Pancreas (tissue), 10 donors: ENCODE measurements around the gene LRP2BP. TPM values are rescaled to one million over a fixed set of nuclear protein-coding genes. Genes with fewer than 3 reads are reported as not detected.

Experiments used
- ATAC-seq, 4 donors: fragments of 200-7000 bp; cut with Tn5 transposase; one replicate each; pipeline versions ENCODE4 v1.8.0 to v1.9.1; 2020; ENCODE audit warnings: mild to moderate bottlenecking in 4 of 4, moderate library complexity in 4 of 4
- DNase-seq, 6 donors: peaks; one replicate each; pipeline ENCODE4 v3.0.0-alpha.2; 2020
- FAIRE-seq: peaks from 2 replicates; lab custom pipeline; 2012; peaks lifted over from hg19 to GRCh38; lab: Jason Lieb, UNC
- H3K27ac ChIP-seq, 4 donors: fragments of 200-600 bp; sonication (generic); 1 replicate in 3 of 4; 2 replicates in 1 of 4; pipeline versions ENCODE4 v1.5.0 to v1.8.0; 2020
- H3K27me3 ChIP-seq, 4 donors: fragments of 200-600 bp; one replicate each; pipeline ENCODE4 v1.8.0; 2021
- H3K36me3 ChIP-seq, 3 donors: fragments of 200-600 bp; sonication (generic) in 1 of 3; one replicate each; pipeline versions ENCODE4 v1.5.0 to v1.8.0; 2020 to 2021
- H3K4me1 ChIP-seq, 3 donors: fragments of 200-600 bp; one replicate each; pipeline ENCODE4 v1.8.0; 2021
- H3K4me3 ChIP-seq, 4 donors: fragments of 200-600 bp; sonication (generic) in 2 of 4; one replicate each; pipeline versions ENCODE4 v1.5.0 to v1.8.0; 2020 to 2021
- H3K9me3 ChIP-seq, 4 donors: fragments of 200-600 bp; one replicate each; pipeline ENCODE4 v1.8.0; 2021
- WGBS, 2 donors: extraction: QIAGEN DNeasy Blood & Tissue Kit; methylation state at CpG; one replicate each; pipeline ENCODE4 v1.1.7; 2013; 5-methylcytosine and 5-hydroxymethylcytosine counted together
- intact Hi-C, 3 donors: fragments of 100-400 bp; cut with DNase I; formaldehyde crosslinking; loops; one replicate each; pipeline versions ENCODE4 v1.11.1 to v1.14.2; 2022
- polyA plus RNA-seq, 2 donors: library from polyadenylated mRNA; stranded (reverse); fragments of 200-250 nt; gene quantifications; one replicate each; pipeline ENCODE4 v1.2.3, GENCODE V29; 2013
- total RNA-seq, 6 donors: library from RNA; stranded (reverse); fragmentation: NEBNext Ultra II Directional in 4 of 6; extraction: Animal tissue kit (Norgen Biotek cat#: 25700) in 4 of 6; gene quantifications; one replicate each; pipeline versions ENCODE4 v1.2.1 to v1.2.4, GENCODE V29; 2021 to 2023
- TF ChIP-seq, protein P1 (sequence below), 4 donors: fragments of 200-600 bp; sonication (generic) in 3 of 4; IDR thresholded peaks; one replicate each; pipeline versions ENCODE4 v1.5.0 to v1.8.0; 2021; ENCODE audit warnings: antibody characterized with exemption in 4 of 4
- donor health status: healthy with polysubstance abuse.
- donor health status: DM: no; HTN: no; CAD: no; lungs with moderate emphysema.
- donor health status: DM: no; HTN: no; CAD: no.
- donor health status: control.
- donor health status: control.
- donor health status: Bipolar disorder and iron deficiency.
- donor health status: DM: yes; HTN: yes; CAD: no.
- donor health status: DM: no; HTN: no; CAD: no.
- donor health status: DM: no; HTN: no; CAD: no.
- donor health status: DM: yes; HTN: yes; CAD: no.

Gene LRP2BP
- total and polyA plus RNA-seq, 8 donors: 0.72 to 2.1 (median 1.00) TPM

DNA sequence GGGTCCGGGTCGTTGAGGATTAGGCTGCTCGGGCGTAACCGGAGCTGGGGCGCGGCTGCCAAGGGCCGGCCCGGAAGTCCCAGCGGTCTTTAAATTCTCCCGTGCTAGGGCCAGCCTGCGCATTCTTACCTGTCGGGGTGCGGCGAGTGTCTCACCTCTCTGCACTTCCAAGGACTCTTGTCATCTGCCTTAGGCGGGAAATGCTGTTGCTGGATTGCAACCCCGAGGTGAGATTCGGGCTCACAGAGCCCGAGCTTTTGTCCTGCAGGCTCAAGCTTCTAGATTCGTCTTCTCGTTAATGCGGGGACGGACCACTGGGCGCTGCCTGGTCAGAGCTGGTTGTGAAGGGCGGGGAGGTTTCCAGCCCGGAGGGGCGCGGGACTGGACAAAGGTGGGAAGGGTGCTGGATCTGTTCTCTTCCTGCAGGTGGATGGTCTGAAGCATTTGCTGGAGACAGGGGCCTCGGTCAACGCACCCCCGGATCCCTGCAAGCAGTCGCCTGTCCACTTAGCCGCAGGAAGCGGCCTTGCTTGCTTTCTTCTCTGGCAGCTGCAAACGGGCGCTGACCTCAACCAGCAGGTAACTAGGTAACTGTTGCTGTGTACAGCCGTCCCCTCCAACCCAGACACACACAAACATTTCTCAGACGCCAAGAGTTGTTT is 1.1 kb upstream of the LRP2BP start, which contains the start of gene ANKRD37:
Gene ANKRD37, plus strand, starts transcription at position 118 of the 662 bp plus-strand sequence. Its CDS starts 83 bp downstream, at position 201.
- peak; percentile 59 to 68 (median 64) for ATAC-seq
- WGBS, 2 donors: 1 to 2% methylated on average over 37 to 38 of the region's 38 CpGs
- Histone ChIP-seq H3K27ac (peak within 1 kb of the TSS; percentile 97 to 100 (median 100)), H3K9me3 (no peaks in the 10 kb centered on the region), H3K4me3 (peak within 1 kb of the TSS; percentile 36 to 71 (median 62)), H3K4me1 (peaks cover 0 to 7% (median 6%) of the 10 kb centered on the region in 3 donors), H3K27me3 (no peaks in the 10 kb centered on the region), H3K36me3 (no peaks in the 10 kb centered on the region)
- FAIRE-seq: no peak
- intact Hi-C loops: no loop called here
- DNase-seq: peak; percentile 79 to 93 (median 86)
- TF ChIP-seq, protein P1, sequence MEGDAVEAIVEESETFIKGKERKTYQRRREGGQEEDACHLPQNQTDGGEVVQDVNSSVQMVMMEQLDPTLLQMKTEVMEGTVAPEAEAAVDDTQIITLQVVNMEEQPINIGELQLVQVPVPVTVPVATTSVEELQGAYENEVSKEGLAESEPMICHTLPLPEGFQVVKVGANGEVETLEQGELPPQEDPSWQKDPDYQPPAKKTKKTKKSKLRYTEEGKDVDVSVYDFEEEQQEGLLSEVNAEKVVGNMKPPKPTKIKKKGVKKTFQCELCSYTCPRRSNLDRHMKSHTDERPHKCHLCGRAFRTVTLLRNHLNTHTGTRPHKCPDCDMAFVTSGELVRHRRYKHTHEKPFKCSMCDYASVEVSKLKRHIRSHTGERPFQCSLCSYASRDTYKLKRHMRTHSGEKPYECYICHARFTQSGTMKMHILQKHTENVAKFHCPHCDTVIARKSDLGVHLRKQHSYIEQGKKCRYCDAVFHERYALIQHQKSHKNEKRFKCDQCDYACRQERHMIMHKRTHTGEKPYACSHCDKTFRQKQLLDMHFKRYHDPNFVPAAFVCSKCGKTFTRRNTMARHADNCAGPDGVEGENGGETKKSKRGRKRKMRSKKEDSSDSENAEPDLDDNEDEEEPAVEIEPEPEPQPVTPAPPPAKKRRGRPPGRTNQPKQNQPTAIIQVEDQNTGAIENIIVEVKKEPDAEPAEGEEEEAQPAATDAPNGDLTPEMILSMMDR (IDR thresholded peaks at IDR 0.05): no peak

DNA sequence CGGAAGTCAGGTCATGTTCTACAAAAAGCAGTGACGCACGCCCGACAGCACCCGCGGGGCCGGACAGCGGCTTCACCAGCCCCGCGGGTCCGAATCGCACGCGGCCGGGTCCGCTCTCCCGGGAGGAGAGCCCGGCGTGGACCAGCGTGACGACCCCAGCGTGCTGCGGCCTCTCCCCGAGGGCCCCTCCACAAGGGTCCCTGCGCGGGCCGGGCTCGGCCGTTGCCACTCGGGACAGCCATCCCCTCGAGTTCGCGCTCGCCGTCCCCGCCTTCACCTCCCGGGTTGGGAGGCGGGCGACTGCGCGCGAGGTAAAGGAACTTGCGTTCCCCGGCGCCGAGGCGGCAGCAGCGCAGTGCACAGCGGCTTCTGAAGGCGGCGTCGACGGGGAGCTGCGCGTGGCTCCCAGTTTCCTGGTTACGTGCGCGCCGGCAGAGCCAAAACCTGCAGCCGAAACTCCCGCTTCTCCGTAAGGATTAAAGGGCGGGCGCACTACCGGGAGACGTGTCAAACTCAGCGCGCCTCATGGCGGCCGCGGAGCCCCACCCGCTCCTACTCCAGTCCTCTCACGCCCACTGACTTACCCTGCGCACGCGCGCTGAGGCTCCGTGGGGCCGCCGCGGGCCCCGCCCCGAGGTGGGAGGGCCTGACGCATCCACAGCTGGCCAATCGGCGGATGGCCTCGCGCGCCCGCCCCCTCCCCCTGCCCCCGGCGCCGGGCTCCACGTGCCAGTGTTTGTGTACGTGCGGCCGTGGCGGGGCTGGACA is 416 bp upstream of the LRP2BP start:
- H3K9me3 ChIP-seq: no peaks in the 10 kb centered on the region
- ATAC-seq: peak; percentile 83 to 91 (median 87)
- peak; percentile 96 to 100 (median 99) for DNase-seq
- H3K27me3 ChIP-seq: no peaks in the 10 kb centered on the region
- peaks cover 0 to 7% (median 6%) of the 10 kb centered on the region in 3 donors for H3K4me1 ChIP-seq
- no peak for FAIRE-seq
- no peaks in the 10 kb centered on the region for H3K36me3 ChIP-seq
- peak overlapping the region; percentile 97 to 100 (median 100) for H3K27ac ChIP-seq
- 0 to 1% methylated on average over 83 to 98 of the region's 98 CpGs for WGBS, 2 donors
- TF ChIP-seq, protein P1 (IDR thresholded peaks at IDR 0.05): no peak
- intact Hi-C loops: no loop called here
- H3K4me3 ChIP-seq: peak overlapping the region; percentile 36 to 71 (median 62)

DNA sequence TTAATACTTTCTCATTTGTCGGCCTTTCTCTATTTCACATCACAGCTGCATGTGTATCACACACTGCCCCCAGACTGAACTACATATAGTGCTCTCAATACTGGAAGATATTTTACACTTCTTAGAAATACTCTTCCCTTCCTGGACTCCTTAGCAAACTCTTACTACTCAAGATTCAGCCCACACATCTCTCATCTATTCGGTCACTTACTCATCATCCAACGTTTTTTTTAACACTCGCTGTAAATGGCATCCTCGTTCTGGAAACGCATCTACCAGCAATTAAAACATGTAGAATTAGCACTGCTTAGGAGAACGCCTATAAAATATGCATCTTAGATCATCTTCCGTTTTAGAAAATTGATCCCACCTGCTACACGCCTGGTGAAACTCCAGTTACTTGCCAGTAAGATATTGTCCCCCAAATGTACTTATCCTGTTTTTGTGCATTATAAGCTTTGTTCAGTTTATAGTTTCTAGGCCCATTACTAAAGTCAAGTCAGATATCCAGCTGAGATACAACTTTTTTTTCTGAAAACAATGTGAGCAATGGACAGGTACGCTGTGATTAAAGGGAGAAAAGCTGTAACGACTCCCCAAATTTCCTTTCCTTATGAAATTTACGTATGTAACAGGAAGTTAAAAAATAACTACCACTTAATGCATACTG is 1.0 kb downstream of the LRP2BP start:
- WGBS, 2 donors: 27 to 54% methylated on average over 12 of the region's 12 CpGs
- Histone ChIP-seq H3K27me3 (no peaks in the 10 kb centered on the region), H3K9me3 (no peaks in the 10 kb centered on the region), H3K4me3 (peak overlapping the region; percentile 36 to 71 (median 62)), H3K27ac (peak overlapping the region; percentile 97 to 100 (median 100)), H3K4me1 (peaks cover 0 to 5% (median 0%) of the 10 kb centered on the region in 3 donors), H3K36me3 (no peaks in the 10 kb centered on the region)
- ATAC-seq (no peak), FAIRE-seq (no peak), DNase-seq (no peak)
- intact Hi-C loops: no loop called here
- TF ChIP-seq, protein P1 (IDR thresholded peaks at IDR 0.05): no peak

DNA sequence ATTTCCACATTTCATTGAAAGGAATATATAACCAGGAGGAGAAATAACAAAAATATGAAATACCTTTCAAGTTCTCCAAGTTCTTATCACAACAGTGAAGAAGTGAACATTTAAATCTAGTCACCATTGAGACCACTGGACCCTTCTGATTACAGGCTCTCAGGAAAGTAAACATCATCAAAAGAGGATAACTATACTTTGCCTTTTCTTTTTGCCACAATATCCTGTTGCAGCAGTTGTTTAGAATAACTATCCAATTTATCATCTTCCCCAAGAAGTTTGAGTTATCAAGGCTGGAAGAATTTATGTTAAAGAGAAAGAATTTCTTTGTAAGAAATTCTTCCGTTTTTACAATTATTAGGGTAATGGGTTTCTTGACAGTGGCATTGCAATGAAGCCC is 3.6 kb downstream of the LRP2BP start:
- intact Hi-C loops: no loop called here
- no peak overlapping the region for H3K27ac ChIP-seq
- ATAC-seq: no peak
- H3K4me1 ChIP-seq: no peaks in the 10 kb centered on the region
- TF ChIP-seq, protein P1 (IDR thresholded peaks at IDR 0.05): no peak
- no peak for DNase-seq
- H3K4me3 ChIP-seq: no peak overlapping the region
- FAIRE-seq: no peak
- H3K36me3 ChIP-seq: no peaks in the 10 kb centered on the region
- no peaks in the 10 kb centered on the region for H3K27me3 ChIP-seq
- 88 to 91% methylated on average over 1 of the region's 1 CpG for WGBS, 2 donors
- no peaks in the 10 kb centered on the region for H3K9me3 ChIP-seq
